K562 (cell line): ENCODE measurements around the gene OLR1. TPM values are rescaled to one million over a fixed set of nuclear protein-coding genes. Genes with fewer than 3 reads are reported as not detected.

ENCODE experiments used
- ARID3A ChIP-seq: IDR thresholded peaks from 2 replicates; pipeline ENCODE4 v1.6.1; 2012; ENCODE audit warnings: low read depth, low read length, improper control_type of control experiment, borderline replicate concordance
- EP400 ChIP-seq: fragments of 450-650 bp; IDR thresholded peaks from 2 replicates; pipeline ENCODE4 v1.6.1; 2017; ENCODE audit warnings: antibody characterized with exemption, mild to moderate bottlenecking, moderate library complexity
- TBL1XR1 ChIP-seq, 2 experiments: IDR thresholded peaks; 2 replicates each; pipeline ENCODE4 v1.6.1; 2012; ENCODE audit warnings: improper control_type of control experiment in 2 of 2, low read length in 2 of 2, mild to moderate bottlenecking in 1 of 2
- VEZF1 ChIP-seq: fragments of 200-800 bp; sonication (Bioruptor generic); IDR thresholded peaks from 2 replicates; pipeline ENCODE4 v1.6.1; 2017; ENCODE audit warnings: missing genetic modification characterization, missing compliant biosample characterization
- ZFPM2 ChIP-seq: fragments of 250-450 bp; sonication (Bioruptor Pico); IDR thresholded peaks from 2 replicates; pipeline ENCODE4 v1.5.1; 2022; ENCODE audit warnings: mild to moderate bottlenecking
- polyA plus RNA-seq, 8 experiments: library from polyadenylated mRNA; depleted of rRNA in 4 of 8; stranded (reverse) in 5 of 8; unstranded in 3 of 8; fragments of >200 nt; fragmentation: Nextera tagmentation in 2 of 8; fragmentation: Illumina TruSeq in 1 of 8; extraction: Ambion mirVana in 2 of 8; extraction: Trizol in 1 of 8; gene quantifications; 2 replicates each; pipeline versions ENCODE4 v1.2.1 to v1.2.3, GENCODE V29; 2011 to 2014; ENCODE audit warnings: inconsistent platforms in 1 of 8, missing spikeins in 1 of 8
- total RNA-seq, 7 experiments: library from RNA; depleted of rRNA in 6 of 7; stranded (reverse); fragments of >200 nt in 6 of 7; fragmentation: Illumina TruSeq in 2 of 7; extraction: Trizol in 2 of 7; gene quantifications; 2 replicates each; pipeline versions ENCODE4 v1.2.1 to v1.2.3, GENCODE V29; 2011 to 2021; ENCODE audit warnings: low replicate concordance in 1 of 7
- TF ChIP-seq, protein P1 (sequence below), 2 experiments: fragments of 250-450 bp in 1 of 2; fragments of 450-650 bp in 1 of 2; sonication (Bioruptor Pico) in 1 of 2; IDR thresholded peaks; 2 replicates each; pipeline versions ENCODE4 v1.6.1 to v1.8.0; 2016 to 2021; ENCODE audit warnings: mild to moderate bottlenecking in 2 of 2, moderate library complexity in 2 of 2, missing compliant biosample characterization in 1 of 2, missing genetic modification characterization in 1 of 2

The OLR1 gene
- total and polyA plus RNA-seq, 9 of the 15 experiments (the other 6 are each of a cell fraction or from before 2014, with no cell fraction given), result not detected

DNA sequence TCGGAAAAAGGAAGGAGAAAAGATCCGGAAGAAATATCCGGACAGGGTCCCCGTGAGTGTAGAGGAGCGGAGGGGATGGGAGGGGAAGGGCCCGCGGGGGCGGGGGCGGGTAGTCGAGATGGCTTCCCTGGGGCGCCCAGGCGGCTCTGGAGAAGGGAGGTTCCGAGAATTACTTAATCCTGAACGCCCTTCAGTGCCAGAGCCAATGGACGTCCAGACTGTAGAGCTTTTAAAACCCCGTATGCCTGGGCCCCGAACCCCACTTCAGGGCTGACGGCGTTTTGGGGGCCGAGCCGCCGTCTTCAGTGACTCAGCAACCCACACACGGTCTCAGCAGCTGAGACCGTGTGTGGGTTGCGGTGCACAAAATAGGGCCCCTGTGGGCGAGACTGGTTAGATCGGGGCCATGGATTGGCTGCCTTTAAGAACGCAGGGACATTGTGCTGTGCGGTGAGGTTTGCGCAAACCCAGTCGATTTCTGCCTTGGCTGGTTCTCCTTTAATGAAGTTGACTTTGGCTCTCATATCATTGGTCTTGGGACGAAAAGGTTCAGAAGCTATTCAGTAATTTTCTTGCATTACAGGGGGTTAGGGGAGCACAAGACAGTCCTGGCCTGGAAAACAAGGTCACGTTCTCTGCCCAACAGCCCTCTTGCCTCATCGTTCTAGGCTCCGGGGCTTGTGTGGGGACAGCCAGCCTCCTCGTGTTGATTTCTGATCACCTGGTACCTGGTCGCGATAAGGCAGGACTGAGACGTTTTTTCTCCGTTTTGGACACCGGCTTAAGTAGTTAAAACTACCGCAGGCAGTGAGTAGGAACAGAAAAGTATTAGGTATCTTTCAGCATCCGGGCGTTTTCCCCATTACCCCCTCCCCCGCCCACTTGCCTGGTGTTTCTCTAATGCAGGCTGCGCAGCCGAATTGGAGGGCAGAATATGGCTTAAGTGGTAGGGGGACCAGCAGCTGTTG, 41.5 kb upstream of the OLR1 start (continued):
- TF ChIP-seq VEZF1 (CRISPR knock-in tag), result no peak; the same call in 1 of the 2 replicates
- TF ChIP-seq ZFPM2 (CRISPR knock-in tag), result no peak
- TF ChIP-seq TBL1XR1 (IDR thresholded peaks at IDR 0.05; ENCODE audit: low read length in 2 of 2), result 0 out of 4 replicates have a peak, but pooled peaks of 1 of the 2 experiments have one; percentile 8
- no peak for TF ChIP-seq ARID3A
- TF ChIP-seq, protein P1, sequence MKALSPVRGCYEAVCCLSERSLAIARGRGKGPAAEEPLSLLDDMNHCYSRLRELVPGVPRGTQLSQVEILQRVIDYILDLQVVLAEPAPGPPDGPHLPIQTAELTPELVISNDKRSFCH (CRISPR knock-in tag; IDR thresholded peaks at IDR 0.05), result no peak
- TF ChIP-seq, protein P1 (tag; IDR thresholded peaks at IDR 0.05), result no peak
- TF ChIP-seq EP400, result peak; percentile 37; the same call in 1 of the 2 replicates
